DOHH2 (cell line): ENCODE data around the gene KCNJ15.

ENCODE experiments used
- H3F3A ChIP-seq: fragments of 200-600 bp; sonication (generic), shearing (Covaris generic); 2 replicates; pipeline ENCODE4 v1.6.0; 2016; ENCODE audit warnings: antibody characterized with exemption, mild to moderate bottlenecking; ENCODE audit not compliant: control insufficient read depth, insufficient read depth
- H3K27ac ChIP-seq: fragments of 200-600 bp; sonication (generic); 2 replicates; pipeline ENCODE4 v1.5.1; 2014; ENCODE audit warnings: low read depth, mild to moderate bottlenecking, low read length, moderate library complexity
- H3K27me3 ChIP-seq: fragments of 200-600 bp; sonication (generic); 2 replicates; pipeline ENCODE4 v1.6.1; 2014; ENCODE audit warnings: mild to moderate bottlenecking, low read length, mixed read lengths; ENCODE audit not compliant: control insufficient read depth
- H3K36me3 ChIP-seq: fragments of 200-600 bp; sonication (generic); 2 replicates; pipeline ENCODE4 v1.6.1; 2014; ENCODE audit warnings: mild to moderate bottlenecking, low read length, moderate library complexity, mixed read lengths; ENCODE audit not compliant: control insufficient read depth
- H3K4me1 ChIP-seq: fragments of 200-600 bp; sonication (generic); 2 replicates; pipeline ENCODE4 v1.6.1; 2014; ENCODE audit warnings: mild to moderate bottlenecking, low read length, mixed read lengths; ENCODE audit not compliant: control insufficient read depth
- H3K4me2 ChIP-seq: fragments of 200-600 bp; sonication (generic); 2 replicates; pipeline ENCODE4 v1.6.0; 2014; ENCODE audit warnings: mild to moderate bottlenecking, low read length, moderate library complexity
- H3K4me3 ChIP-seq: fragments of 200-600 bp; sonication (generic); 2 replicates; pipeline ENCODE4 v1.5.1; 2014; ENCODE audit warnings: mild to moderate bottlenecking, low read length, mixed read lengths
- H3K79me2 ChIP-seq: fragments of 200-600 bp; sonication (generic); 2 replicates; pipeline ENCODE4 v1.6.1; 2014; ENCODE audit warnings: mild to moderate bottlenecking, low read length, mixed read lengths; ENCODE audit not compliant: control insufficient read depth
- H3K9me2 ChIP-seq: fragments of 200-600 bp; sonication (generic); replicated peaks from 2 replicates; pipeline ENCODE4 v1.6.1; 2014; ENCODE audit warnings: mild to moderate bottlenecking, low read length, mixed read lengths; ENCODE audit not compliant: control insufficient read depth
- H3K9me3 ChIP-seq: fragments of 200-600 bp; sonication (generic); 2 replicates; pipeline ENCODE4 v1.6.1; 2014; ENCODE audit warnings: antibody characterized with exemption, low read length, mixed read lengths; ENCODE audit not compliant: control insufficient read depth, insufficient read depth
- H4K20me1 ChIP-seq: fragments of 200-600 bp; sonication (generic); 2 replicates; pipeline ENCODE4 v1.6.0; 2014; ENCODE audit warnings: low read depth, mild to moderate bottlenecking, antibody characterized with exemption, low read length, moderate library complexity; ENCODE audit not compliant: control insufficient read depth, insufficient read depth
- CTCF ChIP-seq: fragments of 200-600 bp; sonication (generic); IDR thresholded peaks from one replicate; pipeline ENCODE4 v1.5.1; 2014; ENCODE audit warnings: antibody characterized with exemption, mild to moderate bottlenecking, low read depth, low read length; ENCODE audit not compliant: poor library complexity, severe bottlenecking
- EZH2phosphoT487 ChIP-seq: fragments of 200-600 bp; sonication (generic); IDR thresholded peaks from 2 replicates; pipeline ENCODE4 v1.6.1; 2017; ENCODE audit warnings: borderline replicate concordance, mild to moderate bottlenecking, antibody characterized with exemption, low read length, moderate library complexity, mixed read lengths

The KCNJ15 gene

GRCh38 chr21:38321568-38321967 is 64.8 kb downstream of the KCNJ15 start:
- H3K4me1 ChIP-seq: no peaks in the 10 kb centered on the region
- H3K4me2 ChIP-seq: no peak overlapping the region
- TF ChIP-seq CTCF (no peak), EZH2phosphoT487 (no peak)
- no peak overlapping the region for H3K27ac ChIP-seq
- no peaks in the 10 kb centered on the region for H3K9me3 ChIP-seq
- no peaks in the 10 kb centered on the region for H3K9me2 ChIP-seq
- H3F3A ChIP-seq: no peaks in the 10 kb centered on the region
- H3K4me3 ChIP-seq: no peak overlapping the region
- no peaks in the 10 kb centered on the region for H3K79me2 ChIP-seq
- no peaks in the 10 kb centered on the region for H3K36me3 ChIP-seq
- H4K20me1 ChIP-seq: no peaks in the 10 kb centered on the region
- H3K27me3 ChIP-seq: no peaks in the 10 kb centered on the region

GRCh38 chr21:38322311-38322950 is 65.6 kb downstream of the KCNJ15 start:
- no peaks in the 10 kb centered on the region for H3K4me1 ChIP-seq
- H3K9me3 ChIP-seq: no peaks in the 10 kb centered on the region
- H3F3A ChIP-seq: no peaks in the 10 kb centered on the region
- no peaks in the 10 kb centered on the region for H3K27me3 ChIP-seq
- no peaks in the 10 kb centered on the region for H3K36me3 ChIP-seq
- no peaks in the 10 kb centered on the region for H4K20me1 ChIP-seq
- TF ChIP-seq CTCF (no peak), EZH2phosphoT487 (no peak)
- H3K79me2 ChIP-seq: no peaks in the 10 kb centered on the region
- no peak overlapping the region for H3K27ac ChIP-seq
- H3K4me2 ChIP-seq: no peak overlapping the region
- H3K9me2 ChIP-seq: no peaks in the 10 kb centered on the region
- no peak overlapping the region for H3K4me3 ChIP-seq

- Histone ChIP-seq H3K4me1 (no peaks in the 10 kb centered on the region), H3K4me2 (no peak overlapping the region), H3F3A (no peaks in the 10 kb centered on the region), H3K36me3 (no peaks in the 10 kb centered on the region), H3K9me3 (no peaks in the 10 kb centered on the region), H3K79me2 (no peaks in the 10 kb centered on the region), H4K20me1 (no peaks in the 10 kb centered on the region), H3K9me2 (no peaks in the 10 kb centered on the region), H3K27me3 (no peaks in the 10 kb centered on the region), H3K4me3 (no peak overlapping the region), H3K27ac (no peak overlapping the region)
- no peak for TF ChIP-seq CTCF
- no peak for TF ChIP-seq EZH2phosphoT487
Observed at GRCh38 chr21:38323721-38324531, 67.1 kb downstream of the KCNJ15 start.
